Gastrocnemius medialis (tissue), 4 donors: Measurements from ENCODE around the gene CALD1.

Experiments
- POLR2A ChIP-seq, 2 donors: fragments of 450-650 bp; IDR thresholded peaks; one replicate each; pipeline ENCODE4 v1.6.1; 2017; ENCODE audit warnings: antibody characterized with exemption in 2 of 2, mild to moderate bottlenecking in 2 of 2, moderate library complexity in 2 of 2
- TF ChIP-seq, protein P1 (sequence below), 5 experiments: fragments of 450-650 bp in 3 of 5; fragments of 200-600 bp in 2 of 5; sonication (generic) in 2 of 5; IDR thresholded peaks in 4 of 5; conservative IDR thresholded peaks in 1 of 5; 1 replicate in 4 of 5; 2 replicates in 1 of 5; pipeline ENCODE4 v1.5.1; 2016 to 2019; ENCODE audit warnings: antibody characterized with exemption in 5 of 5, mild to moderate bottlenecking in 3 of 5, moderate library complexity in 3 of 5

DNA sequence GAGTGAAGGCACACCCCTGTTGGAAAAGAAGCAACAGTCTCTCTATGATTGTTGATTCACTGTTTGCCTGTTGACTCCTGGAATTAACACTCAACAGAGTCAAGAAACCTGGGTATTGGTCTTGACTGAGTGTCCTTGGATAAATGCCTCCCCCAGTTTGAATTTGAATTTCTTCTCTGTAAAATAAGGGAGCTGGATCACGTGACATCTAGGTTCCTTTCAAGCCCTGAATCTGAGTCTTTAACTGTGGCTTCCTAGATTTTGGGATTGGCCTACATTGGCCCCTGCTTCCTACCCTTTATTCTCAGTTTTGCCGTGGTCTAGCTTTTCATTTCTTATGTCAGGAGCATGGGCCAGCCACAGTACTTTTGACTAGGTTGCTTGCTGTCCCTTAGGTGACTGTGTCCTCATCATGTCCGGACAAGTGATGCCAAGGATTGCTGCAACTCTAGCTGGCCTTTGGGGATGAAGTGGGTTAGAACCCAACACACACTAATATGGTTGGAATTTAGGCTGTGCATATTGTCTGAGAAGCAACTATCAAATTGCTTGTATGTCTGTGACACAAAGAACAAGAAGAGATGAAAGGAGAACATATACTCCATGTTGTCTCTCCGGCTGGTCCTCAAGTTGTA is 35.4 kb downstream of the CALD1 start:
- TF ChIP-seq, protein P1, sequence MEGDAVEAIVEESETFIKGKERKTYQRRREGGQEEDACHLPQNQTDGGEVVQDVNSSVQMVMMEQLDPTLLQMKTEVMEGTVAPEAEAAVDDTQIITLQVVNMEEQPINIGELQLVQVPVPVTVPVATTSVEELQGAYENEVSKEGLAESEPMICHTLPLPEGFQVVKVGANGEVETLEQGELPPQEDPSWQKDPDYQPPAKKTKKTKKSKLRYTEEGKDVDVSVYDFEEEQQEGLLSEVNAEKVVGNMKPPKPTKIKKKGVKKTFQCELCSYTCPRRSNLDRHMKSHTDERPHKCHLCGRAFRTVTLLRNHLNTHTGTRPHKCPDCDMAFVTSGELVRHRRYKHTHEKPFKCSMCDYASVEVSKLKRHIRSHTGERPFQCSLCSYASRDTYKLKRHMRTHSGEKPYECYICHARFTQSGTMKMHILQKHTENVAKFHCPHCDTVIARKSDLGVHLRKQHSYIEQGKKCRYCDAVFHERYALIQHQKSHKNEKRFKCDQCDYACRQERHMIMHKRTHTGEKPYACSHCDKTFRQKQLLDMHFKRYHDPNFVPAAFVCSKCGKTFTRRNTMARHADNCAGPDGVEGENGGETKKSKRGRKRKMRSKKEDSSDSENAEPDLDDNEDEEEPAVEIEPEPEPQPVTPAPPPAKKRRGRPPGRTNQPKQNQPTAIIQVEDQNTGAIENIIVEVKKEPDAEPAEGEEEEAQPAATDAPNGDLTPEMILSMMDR (IDR thresholded peaks at IDR 0.05 in 4 of 5, conservative IDR thresholded peaks at IDR 0.05 in 1 of 5), result no peak
- no peak for TF ChIP-seq POLR2A (IDR thresholded peaks at IDR 0.05)
